EH (cell line): ENCODE data around the gene FUT1.
"Not testable (repeated sequence)": the region's sequence is repeated elsewhere in the genome, so short reads cannot be mapped to it uniquely, and the experiment has no call there.

Source experiments
- DNase-seq: peaks from one replicate; pipeline ENCODE4 v3.0.0-alpha.2; 2015; ENCODE audit warnings: low read depth

FUT1 gene

DNA sequence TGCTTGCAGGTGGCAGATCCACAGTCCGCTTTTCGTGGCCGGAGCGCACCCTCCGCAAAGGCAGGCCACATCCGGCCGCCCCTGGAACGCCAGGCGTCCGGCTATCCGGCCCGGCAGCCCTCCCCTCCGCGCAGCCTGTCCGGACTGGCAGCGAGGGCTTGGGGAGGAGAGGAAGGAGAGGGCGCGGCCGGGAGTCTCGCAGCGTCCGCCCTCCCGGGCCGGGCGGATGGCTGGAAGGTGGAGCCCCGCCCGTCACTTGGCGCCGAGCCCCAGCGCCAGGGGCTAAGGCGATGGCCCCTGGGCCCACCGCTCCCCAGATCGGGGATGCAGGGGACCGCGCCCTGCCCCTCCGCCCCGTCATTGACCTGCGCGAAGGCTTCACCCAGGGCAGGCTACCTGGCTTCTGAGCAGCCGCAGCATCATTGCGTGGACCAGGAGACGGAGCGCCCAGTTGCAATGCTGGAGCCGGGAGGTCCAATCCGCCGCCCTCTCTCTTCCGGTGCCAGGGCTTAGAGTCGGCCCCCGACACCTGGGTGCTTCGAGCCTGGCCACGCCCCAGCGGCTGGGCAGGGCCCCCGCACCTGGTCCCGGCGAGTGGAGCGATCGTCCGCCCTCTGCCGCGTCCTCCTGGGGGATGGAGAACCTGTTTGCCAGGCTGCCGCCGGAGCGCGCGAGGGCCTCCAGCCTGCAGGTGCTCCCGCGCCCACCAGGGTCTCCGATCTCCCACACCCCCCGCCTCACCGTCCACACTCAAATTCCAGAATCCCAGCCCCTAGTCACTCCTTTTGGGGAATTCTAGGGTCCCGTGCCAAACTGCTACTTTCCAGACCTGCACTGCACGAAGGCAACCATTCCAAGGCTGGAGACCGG is at the start of gene FUT1:
Gene FUT1, minus strand, starts transcription at position 146 of the 870 bp plus-strand sequence. CDS start 1,360 bp downstream, outside the sequence.
- peak; percentile 67 for DNase-seq

DNA sequence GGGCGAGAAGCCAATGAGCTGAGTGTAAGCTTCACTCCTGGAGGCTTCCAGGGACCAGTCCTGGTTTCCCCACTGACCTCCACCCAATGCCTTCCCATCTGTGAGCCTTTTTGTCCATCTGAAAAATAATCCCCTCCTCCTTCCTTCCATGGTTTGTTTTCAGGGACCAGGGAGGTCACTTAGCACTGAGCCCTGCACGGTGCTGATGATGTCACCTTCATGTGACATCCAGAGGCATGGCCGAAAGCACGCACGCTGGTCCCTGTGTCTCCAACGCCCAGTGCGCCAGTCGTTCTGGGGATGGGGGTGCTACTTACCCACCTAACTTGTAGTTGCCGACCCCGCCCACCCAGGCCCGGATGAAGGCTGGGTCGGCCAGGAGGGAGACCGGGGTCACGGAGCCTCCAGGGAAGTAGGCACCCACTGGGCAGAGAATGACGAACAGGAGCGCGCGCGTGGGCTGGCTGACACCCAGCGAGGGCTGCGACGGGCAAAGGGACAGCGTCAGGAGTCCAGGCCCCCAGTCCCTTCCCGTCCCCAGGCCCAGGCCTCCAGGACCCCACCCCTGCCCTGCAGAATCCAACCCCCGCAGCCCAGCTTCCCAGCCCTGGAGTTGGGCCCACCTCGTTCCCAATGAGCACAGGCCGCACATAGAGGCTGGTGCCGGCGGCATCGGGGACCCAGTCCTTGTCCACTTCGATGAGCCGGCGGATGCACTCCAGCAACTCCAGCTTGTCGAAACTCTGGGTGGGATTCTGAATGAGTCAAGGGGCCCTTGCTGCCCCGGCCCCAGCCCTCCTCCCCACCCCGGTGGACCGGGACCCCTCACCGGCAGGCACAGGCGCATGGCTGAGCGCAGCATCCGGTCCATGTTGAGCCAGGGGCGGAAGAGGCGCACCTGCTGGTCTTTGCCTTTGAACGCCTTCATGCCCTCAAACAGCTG is 47.2 kb upstream of the FUT1 start:
- DNase-seq, result no peak

DNA sequence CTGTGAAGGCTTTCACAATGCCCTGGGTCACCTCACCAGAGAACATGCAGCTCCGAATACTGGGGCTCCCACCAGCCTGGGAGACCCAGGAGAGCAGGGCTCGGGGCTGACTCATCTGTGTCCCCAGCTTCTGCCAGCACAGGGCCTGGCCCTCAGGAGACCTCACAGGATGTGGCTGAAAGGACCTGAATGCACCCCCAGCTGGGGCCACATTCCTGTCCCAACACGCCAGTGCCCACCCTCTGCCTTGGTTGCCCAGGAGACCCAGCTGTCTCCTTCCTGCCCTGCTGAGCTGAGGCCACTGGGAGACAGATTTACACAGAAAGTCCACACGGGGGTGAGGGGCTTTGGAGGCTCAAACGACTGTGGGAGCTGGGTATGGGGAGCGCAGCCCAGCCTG is 46.5 kb upstream of the FUT1 start:
- DNase-seq, result peak; percentile 53

DNA sequence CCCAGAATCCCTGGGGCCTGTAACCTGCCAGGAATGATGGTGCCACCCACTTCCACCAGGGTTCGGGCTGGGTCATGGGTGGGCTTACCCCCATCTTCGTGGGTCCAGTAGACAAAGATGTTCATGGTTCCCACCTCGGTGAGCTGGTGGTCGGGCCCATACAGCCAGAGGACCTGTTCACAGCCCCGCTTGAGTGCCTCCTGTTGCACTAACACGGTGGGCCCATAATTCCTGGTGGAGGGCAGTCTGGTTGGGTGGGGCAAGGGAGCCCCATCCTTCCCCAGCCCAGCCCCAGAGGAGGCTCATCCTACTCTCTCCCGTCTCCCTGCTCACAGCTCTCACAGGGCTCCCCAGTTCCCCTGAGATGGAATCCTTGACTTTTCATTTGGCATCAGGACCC is 44.7 kb upstream of the FUT1 start:
- DNase-seq, result no peak

DNA sequence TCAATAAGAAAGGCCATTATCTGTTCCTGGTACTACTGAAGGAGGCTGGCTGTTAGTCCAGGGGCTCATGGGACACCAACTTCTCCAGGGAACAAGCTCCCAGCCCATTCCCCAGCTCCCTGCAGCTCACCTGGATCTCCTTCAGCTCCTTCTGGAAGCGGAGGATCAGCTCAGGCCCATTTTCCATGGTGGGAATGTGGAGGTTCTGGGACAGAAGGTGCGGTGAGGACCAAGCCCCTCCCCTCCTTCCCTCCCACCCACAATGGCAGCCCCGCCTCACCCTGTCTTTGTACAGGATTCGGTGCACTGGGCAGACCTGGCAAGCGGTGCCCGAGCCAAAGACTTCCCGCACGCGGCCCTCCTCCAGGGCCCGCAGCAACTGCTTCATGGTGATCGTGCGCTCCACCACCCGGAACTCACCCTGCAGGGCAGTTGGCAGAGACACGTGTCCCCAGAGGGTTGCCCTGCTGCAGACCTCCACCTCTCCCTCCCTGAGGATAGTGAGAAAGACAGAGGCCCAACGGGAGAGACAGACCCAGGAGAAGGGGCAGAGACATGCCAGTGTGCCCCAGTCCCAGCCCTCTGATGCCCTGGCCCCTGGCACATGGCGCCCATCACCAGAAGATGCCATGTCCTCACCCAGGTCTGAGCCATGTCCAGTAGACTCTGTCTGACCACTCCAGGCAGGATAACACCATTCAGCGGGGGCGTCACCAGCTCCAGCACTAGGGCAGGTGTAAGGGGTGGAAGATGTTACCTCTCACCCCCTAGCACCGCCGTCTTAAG is 44.0 kb upstream of the FUT1 start:
- no peak for DNase-seq

DNA sequence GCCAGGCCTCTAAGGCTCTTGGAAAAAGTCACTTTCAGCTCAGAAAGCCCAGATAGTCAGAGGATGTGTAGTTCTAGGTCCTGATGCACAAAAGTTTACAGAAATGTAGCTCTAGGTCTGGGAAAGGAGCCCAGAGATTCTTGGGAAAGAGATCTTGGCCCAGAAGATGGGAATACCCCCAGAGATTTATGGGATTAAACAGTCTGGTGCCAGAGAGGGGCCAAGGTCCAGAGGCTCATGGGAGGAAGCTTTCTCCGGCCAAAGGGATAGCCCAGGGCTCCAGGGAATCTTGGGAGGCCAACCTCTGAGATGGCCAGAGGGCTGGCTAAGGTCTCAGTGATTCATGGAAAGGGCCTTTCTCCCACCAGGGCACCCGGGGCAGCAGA is 43.2 kb upstream of the FUT1 start:
- no peak for DNase-seq

DNA sequence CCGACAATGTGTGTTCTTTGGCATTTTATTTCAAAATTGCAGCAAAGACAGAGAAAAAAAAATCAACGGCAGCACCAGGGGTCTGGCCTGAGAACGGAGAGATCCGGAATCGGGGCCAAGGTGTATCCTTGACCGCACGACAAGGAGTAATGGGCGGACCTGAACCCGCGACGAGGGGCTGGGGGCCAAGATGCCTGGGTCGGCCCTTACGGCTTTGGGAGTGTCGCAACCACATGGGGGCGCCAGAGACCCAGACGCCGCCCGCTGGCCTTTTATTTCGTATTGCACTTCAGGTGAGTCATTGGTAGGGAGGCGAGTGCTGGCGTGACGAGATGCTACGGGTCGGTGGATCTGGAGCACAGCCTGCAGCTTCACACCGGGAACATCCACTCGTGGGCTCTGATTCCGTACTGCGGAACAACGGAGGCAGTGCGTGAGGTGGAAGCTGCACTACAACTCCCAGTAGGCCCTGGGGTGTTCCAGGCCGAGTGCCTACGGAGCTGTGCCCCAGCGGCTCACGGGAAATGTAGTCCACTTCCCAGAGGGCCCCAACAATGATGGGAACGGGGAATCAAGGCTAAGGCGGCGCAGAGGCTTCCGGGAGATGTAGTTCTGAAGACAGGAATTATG is 42.7 kb upstream of the FUT1 start:
- DNase-seq, result peak; percentile 95

DNA sequence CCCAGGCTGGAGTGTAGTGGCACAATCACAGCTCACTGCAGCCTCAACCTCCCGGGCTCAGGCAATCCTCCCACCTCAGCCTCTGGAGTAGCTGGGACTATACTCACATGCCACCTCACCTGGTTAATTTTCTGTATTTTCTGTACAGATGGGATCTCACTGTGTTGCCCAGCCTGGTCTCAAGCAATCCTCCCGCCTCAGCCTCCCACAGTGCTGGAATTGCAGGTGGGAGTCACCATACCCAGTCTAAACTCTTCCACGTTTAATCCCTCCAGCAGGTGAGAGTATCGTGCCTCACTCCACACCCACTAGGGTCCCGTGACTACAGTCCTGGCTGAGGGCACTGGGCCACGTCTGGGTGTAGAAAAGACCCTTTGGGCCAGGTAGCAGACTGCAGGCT is 41.9 kb upstream of the FUT1 start:
- no peak for DNase-seq

DNA sequence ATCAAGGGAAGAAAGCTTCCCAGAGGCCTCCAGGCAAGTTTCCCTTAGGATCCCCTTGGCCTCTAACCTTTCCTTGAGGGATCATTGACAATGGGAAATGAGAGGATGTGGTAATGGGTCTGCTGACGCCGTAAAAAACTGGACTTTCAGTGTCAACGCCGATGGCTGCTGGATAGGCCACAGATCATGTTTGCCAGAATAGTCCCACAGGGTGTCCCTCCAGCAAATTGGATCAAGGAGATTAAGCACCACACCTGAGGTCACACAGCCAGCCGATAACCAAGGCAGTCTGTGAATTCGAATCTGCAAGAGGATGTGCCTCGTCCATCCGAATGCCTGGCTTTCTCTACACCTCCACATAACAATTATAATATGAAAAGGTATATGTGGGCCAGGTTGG is 40.8 kb upstream of the FUT1 start:
- no peak for DNase-seq

DNA sequence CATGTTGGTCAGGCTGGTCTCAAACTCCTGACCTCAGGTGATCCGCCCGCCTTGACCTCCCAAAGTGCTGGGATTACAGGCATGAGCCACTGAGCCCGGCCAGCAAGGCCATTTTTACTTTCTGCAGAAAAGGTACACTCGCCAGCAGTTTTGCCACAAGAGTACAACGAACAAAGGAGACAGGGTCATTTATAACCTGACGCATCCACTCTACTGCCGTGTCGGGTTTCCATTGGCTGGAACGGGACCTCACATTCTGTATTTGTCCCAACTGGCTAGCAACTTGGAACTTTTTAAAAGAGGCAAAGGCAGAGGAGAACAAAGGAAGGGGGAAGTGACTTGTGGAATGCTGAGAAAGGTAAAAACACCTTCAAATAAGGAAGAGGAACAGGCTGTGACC is 34.9 kb upstream of the FUT1 start:
- DNase-seq, result not testable (repeated sequence)

DNA sequence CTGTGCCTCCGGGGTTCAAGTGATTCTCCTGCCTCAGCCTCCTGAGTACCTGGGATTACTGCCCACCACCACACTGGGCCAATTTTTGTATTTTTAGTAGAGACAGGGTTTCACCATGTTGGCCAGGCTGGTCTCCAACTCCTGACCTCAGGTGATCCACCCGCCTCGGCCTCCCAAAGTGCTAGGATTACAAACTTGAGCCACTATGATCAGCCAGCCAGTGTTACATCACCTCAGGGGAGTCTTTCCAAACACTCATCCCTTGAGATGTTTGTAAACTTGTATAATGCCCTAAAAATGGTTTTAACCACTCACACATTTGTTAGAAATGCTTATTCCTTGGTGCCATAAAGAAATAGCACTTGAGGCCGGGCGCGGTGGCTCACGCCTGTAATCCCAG is 34.0 kb upstream of the FUT1 start:
- DNase-seq, result not testable (repeated sequence)

DNA sequence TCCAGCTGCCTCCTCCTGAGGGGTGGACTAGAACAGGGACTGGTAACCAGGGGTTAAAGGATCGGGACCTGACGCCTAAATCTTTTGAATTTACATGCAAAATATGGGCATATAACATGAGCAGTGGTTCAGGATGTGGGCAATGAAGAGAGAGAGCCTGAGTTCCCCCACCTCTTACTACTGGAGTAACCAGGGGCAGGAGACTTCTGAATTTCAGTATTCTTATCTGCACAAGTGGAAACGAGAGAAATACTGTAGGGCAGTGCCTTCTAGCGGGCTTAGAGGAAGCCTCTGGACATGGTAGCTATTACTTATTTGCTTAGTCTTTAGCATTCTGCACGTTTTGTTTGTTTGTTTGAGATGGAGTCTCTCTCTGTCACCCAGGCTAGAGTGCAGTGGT is 32.1 kb upstream of the FUT1 start:
- DNase-seq, result peak; percentile 20

DNA sequence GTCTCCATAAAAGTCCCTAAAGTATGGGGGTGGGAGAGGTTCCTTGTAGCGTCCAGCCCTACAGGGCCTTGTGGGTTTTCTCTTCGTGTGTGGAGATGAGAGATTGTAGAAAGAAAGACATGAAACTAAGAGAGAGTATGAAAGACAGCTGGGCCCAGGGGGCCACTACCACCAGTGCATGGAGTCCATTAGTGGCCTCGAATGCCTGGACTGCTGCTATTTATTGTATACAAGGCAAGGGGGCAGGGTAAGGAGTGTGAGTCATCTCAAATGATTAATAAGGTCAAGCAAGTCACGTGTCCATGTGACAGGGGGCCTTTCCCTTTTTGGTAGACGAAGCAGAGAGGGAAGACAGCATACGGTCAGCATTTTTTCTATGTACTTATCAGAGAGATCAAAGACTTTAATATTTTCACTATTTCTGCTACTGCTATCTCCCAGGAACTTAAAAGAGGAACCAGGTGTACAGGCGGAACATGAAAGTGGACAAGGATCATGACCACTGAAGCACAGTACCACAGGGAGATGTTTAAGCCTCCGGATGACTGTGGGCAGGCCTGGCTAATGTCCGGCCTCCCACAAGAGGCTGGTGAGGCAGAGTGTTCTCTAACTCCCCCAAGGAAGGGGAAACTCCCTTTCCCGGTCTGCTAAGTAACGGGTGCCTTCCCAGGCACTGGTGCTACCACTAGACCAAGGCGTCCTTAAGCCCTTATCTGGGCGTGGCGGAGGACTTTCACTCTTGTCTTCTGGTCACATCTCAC is 28.4 kb upstream of the FUT1 start:
- DNase-seq, result peak; percentile 63

DNA sequence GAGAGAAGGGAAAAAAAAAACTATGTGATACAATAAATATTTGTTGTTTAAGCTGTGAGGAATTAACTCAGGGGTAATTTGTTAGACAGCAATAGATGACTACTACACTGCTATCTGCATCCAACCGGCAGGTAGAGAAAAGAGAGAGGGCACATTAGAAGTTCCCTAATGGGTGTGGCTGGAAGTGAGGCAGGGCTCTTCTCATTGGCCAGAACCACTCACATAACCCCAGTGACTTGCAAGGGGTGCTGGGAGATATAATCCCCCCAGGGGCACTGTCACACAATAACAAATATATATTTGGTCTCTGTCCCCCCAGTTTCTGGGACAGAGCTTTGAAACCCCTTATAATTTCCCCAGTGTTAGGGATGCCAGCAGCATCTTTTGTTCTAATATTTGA is 27.2 kb upstream of the FUT1 start:
- DNase-seq, result no peak

DNA sequence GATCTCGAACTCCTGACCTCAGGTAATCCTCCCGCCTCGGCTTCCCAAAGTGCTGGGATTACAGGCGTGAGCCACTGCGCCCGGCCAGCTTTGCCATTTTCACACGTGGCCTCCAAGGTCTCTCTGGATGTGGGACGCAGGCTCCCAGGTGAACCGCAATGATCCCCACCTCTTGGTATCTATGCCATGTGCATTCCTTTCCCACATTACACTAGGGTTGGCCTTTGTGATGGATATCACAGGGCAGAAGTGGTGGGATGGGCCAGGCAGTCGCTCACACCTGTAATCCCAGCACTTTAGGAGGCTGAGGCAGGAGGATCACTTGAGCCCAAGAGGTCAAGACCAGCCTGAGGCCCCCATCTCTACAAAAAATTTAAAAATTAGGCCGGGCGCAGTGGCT is 25.3 kb upstream of the FUT1 start:
- no peak for DNase-seq

DNA sequence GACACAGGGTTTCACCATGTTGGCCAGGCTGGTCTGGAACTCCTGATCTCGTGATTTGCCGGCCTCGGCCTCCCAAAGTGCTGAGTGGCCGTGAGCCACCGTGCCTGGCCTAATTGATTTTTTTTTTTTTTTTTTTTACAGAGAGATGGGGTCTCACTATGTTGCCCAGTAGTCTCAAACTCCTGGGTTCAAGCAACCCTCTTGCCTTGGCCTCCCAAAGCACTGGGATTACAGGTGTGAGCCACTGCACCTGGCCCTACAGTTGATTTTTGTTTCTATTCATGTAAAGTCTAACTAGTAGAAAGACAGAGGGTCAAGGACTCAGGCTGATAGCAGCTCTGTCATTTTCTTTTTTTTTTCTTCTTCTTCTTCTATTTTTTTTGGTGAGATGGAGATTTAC is 24.7 kb upstream of the FUT1 start:
- DNase-seq, result no peak

DNA sequence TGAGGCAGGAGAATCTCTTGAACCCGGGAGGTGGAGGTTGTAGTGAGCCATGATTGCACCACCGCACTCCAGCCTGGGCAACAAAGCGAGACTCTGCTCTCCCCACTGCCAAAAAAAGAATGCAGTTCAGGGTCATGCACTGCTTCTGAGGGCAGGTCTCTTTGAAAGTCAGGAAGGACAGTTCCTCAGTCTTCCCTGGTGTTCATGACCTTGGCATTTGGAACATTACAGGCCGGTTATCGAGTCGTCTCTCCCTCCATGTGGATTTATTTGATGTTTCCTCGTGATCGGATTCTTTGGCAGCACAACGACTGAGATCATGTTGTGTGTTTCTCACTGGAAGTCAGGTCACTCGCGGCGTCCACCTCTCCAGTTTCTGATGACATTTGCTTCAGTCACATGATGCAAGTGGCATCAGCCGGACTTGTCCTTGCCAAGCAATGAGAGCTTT is 20.1 kb upstream of the FUT1 start:
- no peak for DNase-seq

DNA sequence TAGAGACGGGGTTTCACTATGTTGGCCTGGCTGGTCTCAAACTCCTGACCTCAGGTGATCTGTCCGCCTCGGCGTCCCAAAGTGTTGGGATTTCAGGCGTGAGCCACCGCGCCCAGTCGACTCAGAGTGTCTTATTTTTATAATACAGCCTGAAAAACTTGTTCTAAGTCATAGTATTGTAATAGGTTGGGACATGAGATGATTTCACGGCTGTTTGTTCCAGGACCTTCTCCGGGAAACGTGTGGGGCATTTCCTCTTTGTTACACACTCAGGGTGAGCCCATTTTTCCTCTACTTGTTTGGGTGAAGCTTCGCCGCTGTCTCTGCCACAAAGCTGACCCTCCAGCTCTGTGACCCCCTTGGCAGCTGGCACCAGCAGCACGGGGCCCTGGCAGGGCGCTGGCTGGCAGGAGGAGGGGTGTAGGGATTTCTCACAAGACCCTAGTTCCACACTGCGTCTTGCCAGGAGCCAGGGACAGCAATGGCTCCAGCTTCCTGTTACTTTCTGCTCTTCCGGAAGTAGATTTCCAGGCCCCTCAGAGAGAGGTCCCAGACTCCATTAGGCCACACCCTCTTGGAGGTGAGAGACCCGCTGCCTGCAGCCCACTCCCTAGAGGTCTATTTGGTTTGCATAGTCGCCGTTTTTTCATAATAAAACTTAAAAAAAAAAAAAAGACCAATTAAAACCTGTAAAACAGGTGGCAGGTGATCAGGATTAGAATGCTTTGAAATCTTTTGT is 18.5 kb upstream of the FUT1 start:
- no peak for DNase-seq

DNA sequence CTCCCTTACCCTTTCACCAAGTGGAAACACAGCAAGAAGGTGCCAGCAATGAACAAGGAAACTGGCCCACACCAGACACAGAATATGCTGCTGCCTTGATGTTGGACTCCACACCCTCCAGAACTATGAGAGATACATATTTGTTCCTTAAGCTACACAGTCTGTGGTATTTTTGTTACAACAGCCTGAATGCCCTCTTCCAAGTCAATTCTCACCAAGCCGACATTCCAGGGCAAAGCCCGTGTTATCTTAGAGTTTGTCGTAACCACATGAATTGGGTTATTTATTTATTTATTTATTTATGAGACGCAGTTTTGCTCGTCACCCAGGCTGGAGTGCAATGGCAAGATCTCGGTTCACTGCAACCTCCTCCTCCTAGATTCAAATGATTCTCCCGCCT is 17.8 kb upstream of the FUT1 start:
- DNase-seq, result peak; percentile 83
